Limb (tissue), 2 donors: Measurements from ENCODE around the gene TMPRSS4.

Source experiments
- DNase-seq, 2 donors: peaks; one replicate each; pipeline ENCODE4 v3.0.0-alpha.2; 2016; ENCODE audit errors: extremely low spot score in 2 of 2

TMPRSS4 gene

GRCh38 chr11:118078911-118079411, 2.1 kb downstream of the TMPRSS4 start:
- no peak for DNase-seq

- no peak for DNase-seq
These were observed 2.6 kb downstream of the TMPRSS4 start for GRCh38 chr11:118079491-118079890.

GRCh38 chr11:118080296-118080695, 3.4 kb downstream of the TMPRSS4 start:
- DNase-seq, result no peak

DNA sequence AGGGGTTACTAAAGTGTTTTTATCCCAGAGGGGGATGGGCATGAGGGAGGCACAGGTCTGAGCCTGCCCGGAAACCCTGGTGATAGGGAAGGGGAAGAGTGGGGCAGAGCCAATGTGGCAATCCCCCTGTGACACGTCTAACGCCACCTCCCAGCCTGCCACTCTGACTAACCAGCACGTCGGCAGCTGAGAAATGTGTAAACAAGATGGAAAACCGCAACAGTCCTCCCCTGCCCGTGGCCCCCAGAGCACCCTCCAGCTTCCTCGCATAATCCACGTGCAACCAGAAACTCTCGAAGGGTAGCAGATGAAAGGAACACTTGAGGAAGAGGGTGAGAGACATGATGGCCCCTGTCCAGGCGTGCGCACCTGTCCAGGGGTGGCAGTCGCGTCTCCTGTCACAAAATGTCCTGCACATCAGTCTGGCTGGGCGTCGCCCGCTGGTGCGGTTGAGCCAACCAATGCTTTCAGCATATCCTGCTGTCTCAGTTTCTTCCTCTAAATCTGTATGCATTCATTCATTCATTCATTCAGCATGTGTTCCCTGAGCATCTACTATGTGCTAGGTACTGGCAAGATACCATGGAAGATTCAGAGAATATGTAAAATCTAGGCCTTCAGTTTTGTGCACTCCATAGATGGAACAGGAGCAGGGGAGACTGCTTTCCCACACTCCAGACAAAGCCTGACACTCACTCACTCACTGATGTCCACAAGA, 4.5 kb downstream of the TMPRSS4 start:
- DNase-seq, result no peak

DNA sequence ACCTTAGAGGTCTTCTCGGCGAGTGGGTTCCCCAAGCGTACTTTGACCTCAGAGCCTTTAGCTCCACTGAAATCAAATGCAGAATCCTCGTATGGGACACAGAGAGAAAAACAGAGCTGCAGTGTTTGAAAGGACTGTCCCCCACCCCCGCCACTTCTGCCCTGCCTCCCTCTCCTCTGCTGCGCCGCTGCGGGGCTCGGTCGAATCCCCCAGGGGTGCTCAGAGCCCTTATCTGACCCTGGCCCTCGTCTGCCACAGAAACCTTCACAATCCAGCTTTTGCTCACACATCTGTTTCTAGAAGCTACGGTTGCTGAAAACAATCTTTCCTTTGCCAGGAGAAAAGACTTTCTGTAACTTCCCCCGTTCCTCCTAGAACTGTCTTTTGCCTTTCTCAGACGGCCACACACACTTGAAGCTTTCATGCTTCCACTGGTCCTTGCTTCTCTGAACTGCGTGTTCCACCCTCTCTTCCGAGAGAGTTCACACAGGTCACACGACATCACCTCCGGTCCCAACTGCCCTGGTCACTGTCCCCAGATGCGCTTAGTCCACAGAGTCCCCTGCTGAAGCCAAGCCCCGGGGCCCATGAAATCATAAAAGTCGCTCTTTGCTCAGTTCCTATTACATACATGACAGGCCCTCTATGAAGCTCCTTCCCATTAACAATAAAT, 6.1 kb downstream of the TMPRSS4 start:
- no peak for DNase-seq

- no peak for DNase-seq
These were observed 7.4 kb downstream of the TMPRSS4 start for GRCh38 chr11:118084247-118084646.

DNA sequence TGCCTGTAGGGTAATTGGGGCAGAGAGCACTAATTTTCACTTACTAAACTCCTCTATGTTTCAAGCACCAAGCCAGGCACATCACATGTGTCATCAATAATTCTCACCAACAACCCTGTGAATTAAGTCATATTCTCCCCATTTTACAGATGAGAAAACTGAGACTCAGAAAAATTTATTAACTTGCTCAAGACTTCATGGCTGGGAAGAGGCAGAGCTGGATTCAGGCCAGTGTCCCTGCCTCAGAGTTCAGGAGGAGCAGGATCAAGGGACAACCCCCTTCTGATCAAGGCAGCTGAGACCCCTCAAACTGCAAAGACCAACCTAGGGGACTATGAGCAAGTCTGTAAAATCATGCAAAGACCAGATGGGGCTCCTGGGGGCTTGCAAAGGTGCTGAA, 7.8 kb downstream of the TMPRSS4 start:
- DNase-seq, result no peak

GRCh38 chr11:118086913-118087768, 10.3 kb downstream of the TMPRSS4 start, which contains the start of gene SMIM35:
TSS of gene SMIM35 (minus strand) at chr11:118086963. CDS start at chr11:118086757, 206 bp downstream.
- no peak for DNase-seq

GRCh38 chr11:118087931-118088330, 11.1 kb downstream of the TMPRSS4 start:
- DNase-seq, result no peak

DNA sequence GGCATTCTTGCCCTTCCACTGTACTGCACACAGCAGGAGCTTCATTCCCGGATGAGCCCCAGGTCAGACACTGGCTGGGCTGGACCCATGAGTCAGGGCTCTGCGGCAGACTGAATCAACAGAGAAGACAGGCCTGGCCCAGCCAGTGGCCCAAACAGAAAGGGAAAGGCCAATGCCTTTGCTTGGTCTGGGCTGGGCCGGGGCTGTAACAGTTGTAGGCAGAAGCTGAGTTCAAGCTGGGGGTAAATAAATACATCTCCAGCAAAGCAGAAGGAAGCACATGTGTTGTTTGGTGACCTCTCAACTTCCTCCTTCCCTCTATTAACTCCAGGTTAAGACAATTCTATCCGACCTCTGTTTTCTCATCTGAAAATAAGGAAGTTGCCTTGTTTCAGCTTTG, 11.7 kb downstream of the TMPRSS4 start:
- DNase-seq, result no peak

DNA sequence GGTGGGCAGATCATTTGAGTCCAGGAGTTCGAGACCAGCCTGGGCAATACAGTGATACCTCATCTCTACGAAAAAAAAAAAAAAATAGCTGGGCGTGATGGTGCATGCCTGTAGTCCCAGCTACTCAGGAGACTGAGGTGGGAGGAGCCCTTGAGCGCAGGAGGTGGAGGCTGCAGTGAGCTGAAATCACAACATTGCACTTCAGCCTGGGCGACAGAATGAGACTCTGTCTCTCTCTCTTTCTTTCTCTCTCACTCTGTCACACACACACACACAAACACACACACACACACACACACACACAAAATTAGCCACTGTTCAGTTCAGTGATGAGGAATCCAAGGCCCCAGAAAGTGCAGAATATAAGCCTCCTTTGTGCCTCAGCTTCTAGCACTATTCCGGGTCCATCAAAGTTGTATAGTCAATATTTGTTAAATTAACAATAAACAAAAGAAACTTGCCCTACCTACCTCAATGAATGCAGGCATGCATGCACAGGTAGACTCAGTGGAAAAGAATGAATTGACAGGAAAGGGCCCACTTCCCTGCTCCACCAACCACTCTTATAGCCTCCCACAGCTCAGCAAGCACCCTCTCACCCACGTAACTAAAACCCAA, 13.8 kb downstream of the TMPRSS4 start:
- DNase-seq, result no peak

- DNase-seq, result no peak
These were observed 14.8 kb downstream of the TMPRSS4 start for GRCh38 chr11:118091690-118092089.

DNA sequence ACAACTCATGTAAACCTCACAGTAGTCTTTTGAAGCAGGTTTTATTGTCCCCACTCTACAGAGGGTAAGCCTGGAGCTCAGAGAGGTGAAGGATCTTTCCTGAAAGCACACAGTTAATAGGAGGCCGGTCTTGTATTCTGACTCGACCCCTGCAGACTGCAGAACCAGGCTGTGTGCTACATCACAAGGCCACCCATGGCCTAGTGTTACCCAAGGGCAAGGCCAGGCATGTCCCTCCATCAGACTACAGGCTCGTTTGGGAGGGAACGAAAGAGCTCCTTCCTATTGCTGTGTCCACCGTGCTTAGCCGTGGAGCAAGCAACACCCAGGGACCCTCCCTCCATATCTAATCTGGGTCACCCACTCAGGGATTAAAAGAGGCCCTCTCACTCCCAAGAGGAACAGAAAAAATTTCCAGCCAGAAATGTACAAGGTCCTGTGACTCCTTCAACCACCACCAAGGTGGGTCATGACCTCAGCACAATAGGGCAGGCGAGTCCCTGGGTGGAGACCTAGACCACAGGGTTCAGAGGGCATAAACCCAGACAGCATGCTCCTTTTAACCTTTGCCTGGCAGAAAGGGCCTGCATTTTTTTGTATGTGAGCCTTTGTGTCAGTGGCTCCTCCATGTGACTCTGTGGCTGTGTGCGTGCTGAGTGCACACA, 16.2 kb downstream of the TMPRSS4 start:
- DNase-seq, result no peak

GRCh38 chr11:118095493-118095892, 18.6 kb downstream of the TMPRSS4 start:
- DNase-seq, result no peak

GRCh38 chr11:118095967-118096367, 19.1 kb downstream of the TMPRSS4 start:
- no peak for DNase-seq

- DNase-seq, result no peak
These were observed 22.3 kb downstream of the TMPRSS4 start for GRCh38 chr11:118098996-118099837.

DNA sequence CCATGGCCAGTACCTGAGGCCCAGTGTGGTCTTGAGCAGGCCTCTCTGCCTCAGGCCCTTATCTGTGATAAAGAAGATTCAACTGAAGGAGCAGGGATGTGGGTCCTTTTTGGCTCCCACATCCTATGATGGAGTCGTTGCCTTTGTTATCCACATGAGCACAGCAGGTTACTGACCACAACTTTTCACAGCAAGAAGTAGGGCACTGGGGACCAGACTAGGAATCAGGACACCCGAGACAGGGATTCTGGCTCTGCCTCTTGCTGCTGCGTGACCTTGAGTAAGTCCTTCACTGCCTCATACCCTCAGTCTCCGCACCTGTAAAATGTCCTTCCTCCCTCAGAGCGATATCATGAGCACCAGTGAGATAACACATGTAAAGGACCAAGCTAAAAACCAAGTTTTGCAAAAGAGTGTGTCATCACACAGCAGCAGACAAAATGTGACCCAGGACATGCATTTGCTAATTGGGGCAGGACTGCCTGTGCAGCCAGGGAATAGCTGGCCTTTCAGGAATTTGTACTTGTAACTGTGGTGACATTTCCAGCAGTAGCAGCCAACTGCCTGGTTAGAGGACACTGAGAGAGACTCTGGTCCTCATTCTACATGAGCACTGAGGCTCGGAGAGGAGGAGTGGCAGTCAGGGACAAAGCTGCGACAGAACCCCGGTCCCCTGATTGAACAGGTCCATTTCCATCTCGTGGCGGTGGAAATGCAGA, 23.1 kb downstream of the TMPRSS4 start:
- no peak for DNase-seq

GRCh38 chr11:118100691-118101232, 23.9 kb downstream of the TMPRSS4 start:
- no peak for DNase-seq

- no peak for DNase-seq
These were observed 25.9 kb downstream of the TMPRSS4 start for GRCh38 chr11:118102721-118103261.
